ENCODE measurements around the gene CCNH.

CCNH gene

DNA sequence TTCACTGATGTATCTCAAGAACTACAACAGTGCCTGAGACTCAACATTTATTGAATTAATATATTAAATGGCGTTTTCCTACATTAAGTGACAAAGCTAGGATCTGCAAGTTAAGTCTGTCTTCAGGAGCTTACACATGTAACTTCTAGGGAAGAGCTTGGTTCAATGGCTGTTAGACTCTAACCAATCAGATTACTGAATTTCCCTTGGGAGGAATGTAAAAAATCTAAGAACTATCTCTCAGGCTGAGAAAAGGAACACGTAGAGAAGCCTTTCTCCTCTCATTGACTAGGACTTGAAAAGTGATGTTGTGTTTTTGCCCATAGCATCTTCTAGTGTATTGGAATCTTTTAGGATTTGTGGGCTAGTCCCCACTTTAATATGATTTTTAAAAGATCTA is 53.6 kb downstream of the CCNH start:
- no peak for DNase-seq

DNA sequence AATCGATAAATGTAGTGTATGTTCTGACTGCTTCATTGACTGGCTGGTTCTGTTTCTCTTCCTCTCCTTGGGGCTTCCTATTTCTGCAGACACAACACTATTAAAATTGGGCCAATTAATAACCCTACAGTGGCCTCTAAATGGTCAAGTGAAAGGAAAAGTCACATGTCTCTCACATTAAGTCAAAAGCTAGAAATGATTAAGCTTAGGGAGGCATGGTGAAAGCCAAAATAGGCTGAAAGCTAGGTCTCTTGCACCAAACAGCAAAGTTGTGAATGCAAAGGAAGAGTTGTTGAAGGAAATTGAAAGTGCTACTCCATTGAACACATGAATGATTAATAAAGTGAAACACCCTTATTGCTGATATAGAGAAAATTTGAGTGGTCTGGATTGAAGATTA is 58.2 kb downstream of the CCNH start:
- DNase-seq = no peak

DNA sequence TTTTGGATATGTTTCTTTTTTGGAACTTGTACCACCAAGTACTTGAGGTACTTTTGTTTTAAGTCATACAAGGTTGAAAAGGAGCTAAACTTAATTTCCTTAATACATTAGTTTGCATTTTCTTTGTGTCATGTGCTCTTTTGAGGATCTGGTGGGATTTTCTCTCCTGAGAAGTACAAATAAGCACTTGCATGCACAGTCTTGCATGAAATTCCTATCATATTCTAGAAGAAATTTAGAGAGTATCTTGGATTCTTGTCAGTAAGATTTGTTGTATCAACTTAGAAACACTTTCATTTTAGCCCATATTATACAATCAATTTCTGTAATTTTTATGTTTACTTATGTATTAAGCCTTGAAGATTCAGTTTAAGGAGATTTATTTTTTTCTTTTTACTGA is 64.9 kb downstream of the CCNH start:
- no peak for DNase-seq

DNA sequence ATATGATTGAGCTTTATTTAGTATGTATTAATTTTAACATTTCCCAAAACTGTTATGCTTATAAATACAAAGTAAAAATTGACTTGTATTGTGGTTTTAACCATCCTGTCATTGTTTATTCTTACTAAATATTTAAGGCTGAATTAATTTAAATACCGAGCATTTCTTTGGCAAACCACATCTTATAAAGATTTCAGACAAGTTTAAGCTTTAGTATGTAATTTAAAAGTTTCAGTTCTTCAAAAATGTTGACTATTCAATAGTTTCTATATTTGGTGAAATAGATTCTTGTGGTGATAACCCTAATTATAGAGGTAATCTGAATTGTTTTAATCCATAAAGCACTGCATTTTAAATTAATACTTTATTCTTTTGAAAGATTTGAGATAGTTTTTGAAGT is 65.5 kb downstream of the CCNH start:
- DNase-seq = no peak

Data from hematopoietic multipotent progenitor cell treated with erythropoietin and hydrocortisone succinate and interleukin-3 and kit ligand, for 8 days (in vitro differentiated cells).